NCI-H526 (cell line): Measurements from ENCODE around the gene ERBB2.
"Not testable (repeated sequence)": the region's sequence is repeated elsewhere in the genome, so short reads cannot be mapped to it uniquely, and the experiment has no call there.

Experiments used
- DNase-seq, 2 experiments: peaks; one replicate each; lab custom pipeline; 2025; lab: John Stamatoyannopoulos, UW

The ERBB2 gene

DNA sequence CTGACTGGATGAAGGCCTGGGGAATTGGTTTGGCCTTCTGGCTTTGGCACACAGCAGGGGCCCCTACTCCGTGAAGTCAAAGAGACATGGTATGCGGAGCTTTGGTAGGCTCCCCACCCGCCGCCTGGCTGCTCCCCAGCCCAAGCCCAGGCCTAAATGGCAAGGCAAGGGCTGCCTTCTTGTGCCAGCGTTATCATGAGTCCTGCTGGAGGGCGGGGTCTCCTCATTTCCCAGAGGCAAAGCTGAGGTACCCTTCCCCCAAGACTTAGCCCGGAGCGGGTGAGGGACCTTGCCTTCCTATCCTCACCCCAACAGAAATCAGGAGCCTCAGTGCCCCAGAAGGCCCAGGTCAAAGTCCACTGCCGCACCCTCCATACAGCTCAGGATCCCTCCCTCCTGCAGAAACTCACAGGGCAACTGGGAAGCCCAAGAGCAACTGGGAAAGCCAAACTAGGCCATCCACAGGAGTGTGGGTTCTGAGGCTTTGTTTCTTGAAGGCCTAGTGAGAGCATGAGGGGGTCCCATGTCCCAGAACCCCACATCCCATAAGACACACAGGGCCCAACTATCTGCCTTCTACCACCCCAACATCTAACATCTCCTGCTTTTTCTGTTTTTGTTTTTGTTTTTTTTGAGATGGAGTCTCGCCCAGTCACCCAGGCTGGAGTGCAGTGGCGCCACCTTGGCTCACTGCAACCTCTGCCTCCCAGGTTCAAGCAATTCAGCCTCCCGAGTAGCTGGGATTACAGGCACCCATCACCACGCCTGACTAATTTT, 21.3 kb upstream of the ERBB2 start:
- no peak for DNase-seq

DNA sequence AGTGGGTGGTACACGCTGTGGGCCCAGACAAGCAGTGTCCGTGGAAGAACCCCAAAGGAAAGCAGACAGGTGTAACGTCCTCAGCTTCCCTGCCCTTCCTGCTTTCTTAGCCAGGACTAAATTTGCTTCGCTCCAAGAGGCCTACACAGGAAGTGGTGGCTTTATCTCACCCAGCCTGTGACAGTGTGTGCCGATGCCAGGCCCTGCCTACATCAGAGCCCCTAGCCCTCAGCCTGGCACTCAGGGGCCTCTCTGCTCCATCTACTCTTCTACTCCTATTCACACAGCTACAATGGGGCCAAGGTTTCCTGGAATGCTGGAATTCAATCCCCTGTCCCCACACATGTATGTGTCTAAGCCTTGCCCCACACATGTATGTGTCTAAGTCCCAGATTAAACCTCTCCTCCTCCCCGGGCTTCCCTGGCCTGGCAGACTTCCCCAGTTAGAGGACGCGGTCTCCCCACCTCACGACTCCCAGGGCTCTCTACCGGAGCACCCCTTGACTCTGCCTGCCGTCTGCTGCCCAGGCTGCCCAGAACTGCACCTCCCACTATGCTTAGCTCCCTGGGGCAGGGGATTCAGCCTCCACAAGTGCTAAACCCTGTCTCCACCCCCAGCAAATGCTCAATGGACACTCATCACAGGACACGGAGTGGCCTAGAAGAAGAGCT, 20.2 kb upstream of the ERBB2 start:
- no peak for DNase-seq

DNA sequence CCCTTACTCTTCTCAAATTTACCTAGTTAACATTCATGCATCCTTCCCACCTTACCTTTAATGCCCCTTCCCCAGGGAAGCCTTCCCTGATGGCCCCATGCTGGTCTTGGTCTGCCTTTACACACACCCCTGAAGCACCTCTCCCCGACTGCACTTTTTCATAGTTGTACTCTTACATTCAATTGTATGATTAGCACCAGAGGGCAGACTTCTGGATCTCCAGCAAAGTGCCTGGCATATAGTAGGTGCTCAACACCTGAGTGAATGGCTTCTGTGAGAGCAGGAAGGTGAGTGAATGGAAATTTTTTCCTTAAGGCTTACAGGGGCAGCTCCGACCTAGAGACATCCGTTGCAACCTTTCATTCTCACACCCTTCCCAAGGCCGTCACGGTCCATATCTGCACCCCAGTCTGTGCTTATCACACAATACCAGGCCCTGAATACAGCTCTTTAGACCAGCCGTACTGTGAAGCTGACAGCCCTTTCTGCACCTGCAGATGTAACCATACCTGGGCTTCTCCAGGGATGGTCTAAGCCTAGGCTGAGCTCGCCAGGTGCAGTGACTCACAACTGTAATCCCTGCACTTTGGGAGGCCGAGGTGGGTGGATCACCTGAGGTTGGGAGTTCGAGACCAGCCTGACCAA, 16.4 kb upstream of the ERBB2 start:
- no peak for DNase-seq

DNA sequence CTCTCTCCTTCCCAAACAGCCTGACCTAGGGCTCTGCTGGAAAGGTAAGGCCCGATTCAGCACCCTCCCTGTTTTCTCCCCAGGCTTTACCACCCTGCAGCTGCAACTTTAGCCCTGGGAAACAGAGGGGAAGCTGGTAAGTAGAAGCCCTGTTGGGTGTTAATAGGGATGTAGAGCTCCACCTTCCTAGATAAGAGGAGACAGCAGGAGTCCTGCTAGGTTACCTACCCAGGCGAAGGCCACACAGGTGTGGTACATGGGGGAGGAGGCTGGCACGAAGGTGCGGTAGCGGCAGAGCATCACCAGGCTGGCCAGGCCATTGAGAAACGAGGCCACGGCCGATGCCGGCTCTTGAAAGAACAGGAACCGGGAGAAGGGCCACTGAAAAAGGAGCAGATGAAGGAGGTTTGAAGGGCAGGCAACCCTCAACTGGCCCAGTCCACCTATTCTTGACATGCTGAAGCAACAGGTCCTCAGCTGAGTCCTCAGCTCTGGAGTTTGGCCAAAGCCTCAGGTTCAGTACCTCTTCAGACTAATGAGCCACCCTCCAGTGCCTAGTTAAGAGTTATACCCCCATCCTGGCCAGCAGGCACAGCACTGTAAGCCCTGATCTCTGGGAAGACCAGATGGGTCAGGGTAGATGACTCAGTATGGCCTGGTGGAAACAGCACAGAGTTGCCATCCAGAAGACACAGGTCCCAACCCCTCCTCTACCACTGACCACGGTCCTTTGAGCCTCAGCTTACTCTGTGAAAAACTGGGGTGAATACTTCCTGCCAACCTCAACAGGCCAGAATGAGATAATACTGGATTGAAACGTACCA, 15.3 kb upstream of the ERBB2 start:
- no peak for DNase-seq

DNA sequence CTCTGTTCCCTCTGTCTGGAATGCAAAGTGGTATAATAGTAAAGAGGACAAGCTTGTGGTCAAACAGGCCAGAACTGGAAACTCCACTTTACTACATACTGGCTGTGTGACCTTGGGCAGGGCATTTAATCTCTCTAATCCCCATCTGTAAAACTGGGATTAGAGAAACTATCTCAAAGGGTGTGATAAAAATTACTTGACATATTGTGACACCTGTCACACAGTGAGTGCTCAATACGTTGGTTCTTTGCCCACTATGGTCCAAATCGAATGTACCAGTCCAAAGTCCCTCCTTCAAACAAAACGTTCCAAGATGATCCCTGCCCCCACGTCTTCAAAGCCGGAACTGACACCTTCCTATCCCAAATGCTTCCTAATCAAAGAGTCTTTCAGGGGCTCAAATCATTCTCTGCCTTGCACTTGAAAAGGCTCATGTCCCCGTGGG, 12.7 kb upstream of the ERBB2 start:
- DNase-seq, result no peak

DNA sequence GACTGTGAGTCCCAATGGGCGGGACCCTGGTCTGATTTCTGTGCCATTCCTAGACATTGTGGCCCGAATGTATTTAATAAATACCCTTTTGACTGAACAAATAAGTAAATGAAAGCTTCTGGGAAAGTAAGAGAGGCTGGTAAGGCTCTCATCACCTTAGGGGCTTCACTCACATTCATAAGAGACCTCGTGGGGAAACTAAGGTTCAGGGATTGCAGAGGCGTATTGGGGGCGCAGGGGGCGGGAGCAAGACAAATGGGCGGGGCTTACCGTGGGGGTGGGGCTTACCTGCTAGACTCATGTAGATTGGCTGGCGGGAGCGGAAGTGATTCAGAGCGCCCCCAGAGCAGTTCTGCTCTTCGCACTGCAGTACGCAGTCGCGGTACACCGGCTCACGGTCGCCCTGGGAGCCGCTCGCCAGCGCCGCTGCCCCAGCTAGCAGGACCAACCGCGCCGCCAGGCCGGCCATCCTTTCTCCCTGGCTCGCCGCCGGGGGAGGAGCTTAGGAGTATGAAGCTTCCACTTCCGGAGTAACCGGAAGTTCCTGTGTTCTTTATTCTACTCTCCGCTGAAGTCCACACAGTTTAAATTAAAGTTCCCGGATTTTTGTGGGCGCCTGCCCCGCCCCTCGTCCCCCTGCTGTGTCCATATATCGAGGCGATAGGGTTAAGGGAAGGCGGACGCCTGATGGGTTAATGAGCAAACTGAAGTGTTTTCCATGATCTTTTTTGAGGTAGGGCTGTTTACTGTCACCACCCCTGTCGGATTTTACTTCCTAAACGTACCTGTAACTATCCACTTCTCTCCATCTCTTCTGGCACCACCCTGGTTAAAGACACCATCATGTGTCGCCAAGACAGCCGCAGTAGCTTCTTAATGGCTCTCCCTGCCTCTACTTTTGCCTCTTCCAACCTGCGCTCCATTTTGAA, 12.1 kb upstream of the ERBB2 start, which contains the start of gene PGAP3:
Gene PGAP3 (minus strand): TSS at position 512 of the 929 bp plus-strand sequence. CDS start 43 bp downstream, at position 469.
- DNase-seq, result peak; percentile 88 to 93

DNA sequence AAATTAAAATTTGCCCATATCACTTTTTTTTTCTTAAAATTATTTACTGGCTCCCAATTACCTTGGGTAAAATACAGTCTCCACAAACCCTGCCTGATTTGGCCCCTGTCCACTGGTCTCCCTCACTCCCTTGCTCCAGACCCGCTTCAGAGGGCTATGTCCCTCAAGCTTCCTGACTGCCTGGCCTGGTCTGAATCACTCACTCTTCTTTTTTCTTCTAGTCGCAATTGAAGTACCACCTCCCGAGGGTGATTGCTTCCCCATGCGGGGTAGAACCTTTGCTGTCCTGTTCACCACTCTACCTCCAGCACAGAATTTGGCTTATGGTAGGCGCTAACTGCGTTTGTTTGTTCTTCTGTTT, 11.4 kb upstream of the ERBB2 start:
- DNase-seq, result no peak

DNA sequence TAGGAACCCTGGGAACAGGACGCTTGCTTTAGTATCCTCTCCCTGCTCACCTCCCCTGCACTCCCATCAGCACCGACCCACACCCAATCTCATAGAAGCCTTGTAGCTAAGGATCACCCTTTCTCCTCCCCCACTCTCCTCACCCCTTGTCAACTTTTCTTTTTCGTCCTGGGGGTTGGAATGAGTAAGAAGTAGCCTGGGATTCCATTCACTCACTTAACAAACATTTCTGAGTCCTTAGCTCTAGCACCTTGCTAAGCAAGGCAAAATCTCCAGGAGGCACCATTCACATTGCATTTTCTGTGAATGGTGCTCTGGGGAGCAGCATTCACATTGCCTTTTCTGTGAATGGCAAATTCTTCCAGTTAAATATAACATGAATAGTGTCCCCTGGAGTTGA, 10.9 kb upstream of the ERBB2 start:
- DNase-seq, result no peak

DNA sequence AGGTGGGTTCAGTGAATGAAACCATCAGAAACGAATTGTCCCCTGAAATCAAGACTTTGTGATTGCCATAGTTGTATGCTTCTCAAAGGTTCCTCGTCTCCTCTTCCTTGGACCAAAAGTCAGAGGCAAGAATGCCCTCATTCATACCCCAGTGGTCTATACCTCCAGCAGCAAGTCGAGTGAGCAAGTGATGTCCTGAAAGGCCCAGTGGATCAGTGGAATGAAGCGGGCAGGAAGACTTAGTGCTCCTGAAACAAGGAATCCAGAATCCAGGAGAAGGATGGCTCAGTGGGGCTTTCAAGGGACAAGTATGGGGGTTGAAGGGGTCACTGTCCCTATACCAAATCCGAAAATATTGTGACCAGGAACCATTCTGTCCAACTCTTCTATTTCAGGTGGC, 5.3 kb upstream of the ERBB2 start:
- no peak for DNase-seq

DNA sequence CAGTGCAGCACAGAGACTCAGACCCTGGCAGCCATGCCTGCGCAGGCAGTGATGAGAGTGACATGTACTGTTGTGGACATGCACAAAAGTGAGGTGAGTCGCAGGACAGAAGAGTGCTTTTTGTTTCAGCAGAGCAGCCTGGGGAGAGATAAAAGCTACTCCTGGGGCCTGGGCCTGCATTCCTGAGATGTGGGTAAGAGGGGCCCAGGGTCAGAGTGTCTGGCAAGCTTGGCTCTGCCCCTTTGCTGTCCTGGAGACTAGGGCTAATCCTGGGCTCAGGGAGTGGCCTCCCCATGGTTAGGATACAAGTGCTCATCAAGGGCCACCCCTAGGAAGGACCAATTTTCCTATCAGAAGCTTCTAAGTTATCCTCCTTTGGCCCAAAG, 4.8 kb upstream of the ERBB2 start:
- DNase-seq, result no peak

DNA sequence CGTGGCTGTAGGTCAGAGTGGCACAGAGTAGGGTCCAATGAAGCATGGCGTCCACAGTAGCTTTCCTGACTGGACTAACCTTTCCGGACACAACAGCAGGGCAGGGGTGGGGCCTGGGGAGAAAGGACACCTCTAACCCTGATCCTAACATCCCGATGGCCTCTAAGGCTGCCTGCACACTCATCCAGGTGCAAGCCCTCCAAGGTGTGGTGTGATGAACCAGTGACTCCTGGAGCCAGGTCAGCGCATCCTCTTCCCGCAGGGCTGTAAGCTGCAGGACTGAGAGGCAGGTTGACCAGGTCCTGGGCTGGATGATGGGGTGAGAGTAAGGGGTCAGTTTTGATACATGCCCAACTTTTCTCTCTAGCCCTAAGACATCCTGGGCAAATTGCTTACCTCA, 3.1 kb upstream of the ERBB2 start:
- DNase-seq, result no peak

DNA sequence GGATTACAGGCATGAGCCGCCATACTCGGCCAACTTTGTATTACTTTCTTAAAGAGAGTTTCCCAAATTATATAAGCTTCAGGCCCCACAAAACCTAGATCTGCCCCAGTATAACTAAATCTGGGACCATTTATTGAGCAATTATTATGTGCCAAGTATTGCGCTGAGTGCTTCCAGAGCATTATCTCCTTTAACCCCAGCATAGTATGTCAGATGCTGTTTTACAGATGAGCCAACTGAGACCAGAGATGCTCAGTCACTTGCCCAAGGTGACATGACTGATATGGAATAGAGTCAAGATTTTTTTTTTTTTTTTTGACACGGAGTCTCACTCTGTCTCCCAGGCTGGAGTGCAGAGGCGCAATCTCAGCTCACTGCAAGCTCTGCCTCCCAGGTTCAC, 1.9 kb upstream of the ERBB2 start:
- DNase-seq, result no peak

DNA sequence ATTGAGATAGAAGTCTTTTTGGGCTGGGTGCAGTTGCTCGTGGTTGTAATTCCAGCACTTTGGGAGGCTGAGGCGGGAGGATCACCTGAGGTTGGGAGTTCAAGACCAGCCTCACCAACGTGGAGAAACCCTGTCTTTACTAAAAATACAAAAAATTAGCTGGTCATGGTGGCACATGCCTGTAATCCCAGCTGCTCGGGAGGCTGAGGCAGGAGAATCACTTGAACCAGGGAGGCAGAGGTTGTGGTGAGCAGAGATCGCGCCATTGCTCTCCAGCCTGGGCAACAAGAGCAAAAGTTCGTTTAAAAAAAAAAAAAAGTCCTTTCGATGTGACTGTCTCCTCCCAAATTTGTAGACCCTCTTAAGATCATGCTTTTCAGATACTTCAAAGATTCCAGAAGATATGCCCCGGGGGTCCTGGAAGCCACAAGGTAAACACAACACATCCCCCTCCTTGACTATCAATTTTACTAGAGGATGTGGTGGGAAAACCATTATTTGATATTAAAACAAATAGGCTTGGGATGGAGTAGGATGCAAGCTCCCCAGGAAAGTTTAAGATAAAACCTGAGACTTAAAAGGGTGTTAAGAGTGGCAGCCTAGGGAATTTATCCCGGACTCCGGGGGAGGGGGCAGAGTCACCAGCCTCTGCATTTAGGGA, 577 bp upstream of the ERBB2 start:
- DNase-seq, result not testable (repeated sequence)

DNA sequence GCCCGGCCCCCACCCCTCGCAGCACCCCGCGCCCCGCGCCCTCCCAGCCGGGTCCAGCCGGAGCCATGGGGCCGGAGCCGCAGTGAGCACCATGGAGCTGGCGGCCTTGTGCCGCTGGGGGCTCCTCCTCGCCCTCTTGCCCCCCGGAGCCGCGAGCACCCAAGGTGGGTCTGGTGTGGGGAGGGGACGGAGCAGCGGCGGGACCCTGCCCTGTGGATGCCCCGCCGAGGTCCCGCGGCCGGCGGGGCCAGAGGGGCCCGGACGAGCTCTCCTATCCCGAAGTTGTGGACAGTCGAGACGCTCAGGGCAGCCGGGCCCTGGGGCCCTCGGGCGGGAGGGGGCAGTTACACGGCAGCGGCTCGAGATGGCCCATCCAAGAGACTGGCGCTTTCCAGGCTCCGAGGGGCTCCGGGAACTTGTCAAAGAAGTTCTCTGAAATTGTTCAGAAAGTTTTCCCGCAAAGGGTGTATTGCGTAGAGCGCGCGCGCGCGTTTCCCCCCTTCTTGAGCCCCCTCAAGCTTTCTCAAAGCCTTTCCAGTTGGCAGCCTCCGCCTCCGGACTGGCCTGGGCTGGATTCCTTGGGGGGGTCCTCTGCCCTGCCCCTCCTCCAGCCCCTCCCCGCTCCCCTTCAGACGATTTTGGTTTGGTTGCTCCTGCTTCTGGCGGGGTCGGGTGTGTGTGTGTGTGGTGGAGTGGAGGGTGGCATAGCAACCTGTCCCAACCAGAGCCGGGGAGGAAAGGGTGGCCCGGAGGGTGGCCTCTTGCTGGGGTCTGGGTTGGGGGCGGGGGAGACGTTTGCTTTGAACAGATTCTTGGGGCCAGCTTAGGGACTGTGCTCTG, 504 bp downstream of the ERBB2 start:
- no peak for DNase-seq

DNA sequence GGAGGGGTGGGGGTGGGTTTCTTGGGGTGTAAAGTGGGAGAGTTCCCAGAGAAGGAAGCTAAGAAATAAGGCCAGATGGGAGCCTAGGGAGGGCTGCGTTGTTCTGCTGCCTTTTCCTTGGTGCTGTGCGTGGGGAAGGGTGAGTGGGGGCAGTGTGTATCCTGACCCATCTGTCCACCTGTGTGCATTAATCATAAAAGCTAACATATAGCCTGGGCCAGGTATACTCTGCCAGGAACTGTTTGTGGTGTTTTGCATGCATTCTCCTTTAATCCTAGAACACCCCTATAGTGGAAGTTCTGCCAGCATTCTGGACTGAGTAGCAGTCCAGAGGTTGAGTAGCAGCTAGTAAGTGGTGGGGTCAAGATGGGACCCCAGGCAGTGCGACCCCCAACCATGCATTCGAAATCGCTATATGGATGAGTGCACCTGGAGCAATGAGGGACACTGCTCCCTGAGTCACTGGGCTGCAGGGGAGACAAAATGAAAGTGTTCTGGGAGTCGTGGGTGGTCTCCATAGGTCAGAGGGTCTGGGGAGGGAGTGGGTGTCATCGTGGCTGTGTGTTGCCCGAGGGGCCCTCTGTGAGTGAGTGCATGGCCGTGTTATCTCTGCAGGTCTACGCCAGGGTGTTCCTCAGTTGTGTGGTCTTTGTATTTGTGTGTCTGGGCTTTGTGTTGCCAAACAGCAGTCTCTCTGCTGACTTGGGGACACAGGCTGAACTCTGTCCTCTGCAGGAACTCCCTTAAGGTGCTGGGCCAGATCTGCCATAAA, 1.3 kb downstream of the ERBB2 start:
- no peak for DNase-seq

DNA sequence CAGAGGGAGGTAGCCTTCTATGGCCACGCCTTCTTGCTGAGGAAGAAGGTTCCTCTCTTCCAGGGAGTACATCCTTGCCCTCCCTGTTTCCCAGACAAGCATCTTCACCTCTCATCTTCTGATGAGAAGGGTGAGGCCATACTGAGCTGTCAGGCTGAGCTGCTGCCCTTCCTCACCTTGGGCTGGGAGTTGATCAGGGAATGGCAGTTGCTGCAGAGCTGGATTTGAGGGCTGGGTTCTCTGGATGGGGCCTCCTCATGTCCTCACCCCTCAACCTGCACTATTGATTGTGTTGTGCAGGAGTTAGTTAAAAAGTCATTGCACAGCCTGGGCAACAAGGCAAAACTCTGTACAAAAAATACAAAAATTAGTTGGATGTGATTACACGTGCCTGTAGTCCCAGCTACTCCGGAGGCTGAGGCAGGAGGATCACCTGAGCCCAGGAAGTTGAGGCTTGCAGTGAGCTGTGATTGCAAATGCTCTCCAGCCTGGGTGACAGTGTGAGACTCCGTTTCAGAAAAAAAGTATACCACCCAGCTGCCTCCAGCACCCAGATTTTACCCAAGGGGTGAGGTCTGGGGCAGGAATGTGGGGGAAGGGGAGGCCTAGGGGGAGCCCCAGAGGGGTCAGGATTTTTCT, 2.0 kb downstream of the ERBB2 start:
- no peak for DNase-seq

DNA sequence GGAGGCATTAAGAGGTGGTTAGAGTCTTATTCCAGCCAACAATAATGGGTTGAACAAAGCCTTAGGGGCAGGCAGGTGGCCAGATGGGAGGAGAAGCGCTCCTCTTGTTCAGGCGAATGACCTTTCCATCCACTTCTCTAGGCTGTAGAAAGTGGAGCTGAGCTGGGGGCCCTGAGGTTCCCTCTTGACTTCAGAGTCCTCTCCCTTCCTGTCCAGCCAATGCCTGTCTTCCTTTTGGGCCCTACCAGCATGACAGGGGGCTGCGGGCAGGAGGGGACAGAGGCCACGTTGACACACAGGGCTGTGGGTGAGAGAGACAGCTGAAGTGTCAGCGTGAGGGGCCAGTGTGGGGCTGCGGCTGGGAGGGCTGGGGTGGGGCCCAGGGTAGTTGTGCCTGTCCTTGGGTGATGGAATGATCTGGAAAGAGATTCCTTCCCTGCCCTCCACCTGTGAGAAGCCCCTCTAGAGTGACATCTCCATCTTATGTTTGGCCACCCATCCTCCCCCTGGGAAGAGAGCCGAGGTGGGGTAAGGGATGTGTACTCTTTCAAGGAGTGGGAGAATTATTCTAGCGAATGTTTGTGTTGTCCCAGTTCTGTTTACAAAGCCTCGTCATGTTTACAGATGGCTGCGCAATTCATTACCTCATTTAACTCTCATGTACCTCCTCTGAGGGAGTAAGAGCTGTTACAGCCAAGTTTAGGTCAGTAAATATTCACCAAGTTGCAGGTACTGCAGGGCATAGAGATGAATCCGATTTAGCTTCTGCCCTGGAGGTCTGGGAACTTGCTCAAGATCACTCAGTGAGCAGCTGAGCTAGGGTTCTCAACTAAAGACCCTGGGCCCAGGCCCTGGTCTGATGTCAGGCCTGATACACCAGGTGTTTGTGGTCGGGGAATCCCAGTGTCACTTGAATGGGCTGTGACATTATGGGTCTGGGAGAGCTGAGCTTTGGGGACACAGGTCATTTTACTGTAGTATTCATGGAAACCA, 3.3 kb downstream of the ERBB2 start:
- DNase-seq, result no peak
